ENCODE results near the gene C17orf100.

The C17orf100 gene

DNA sequence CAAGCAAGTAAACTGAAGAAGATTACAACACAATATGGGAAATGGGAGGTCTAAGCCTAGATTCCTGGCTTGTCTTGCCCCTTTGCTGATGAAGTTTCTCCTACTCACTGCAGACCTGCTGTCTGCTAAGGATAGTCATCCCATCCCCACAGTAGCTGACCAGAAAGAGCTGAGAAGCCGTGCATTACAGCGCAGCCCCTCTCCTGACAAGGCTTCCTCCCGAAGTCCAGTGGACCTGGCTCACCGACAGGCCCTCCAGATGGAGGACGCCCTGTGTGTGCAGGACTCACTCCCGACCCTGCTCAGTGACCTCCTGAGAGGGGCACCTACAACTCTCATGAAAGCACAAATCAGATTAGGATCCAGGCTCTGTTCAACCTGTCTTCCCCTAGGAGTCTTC, 46.4 kb upstream of the C17orf100 start:
- Histone ChIP-seq H3K4me2 (ENCODE audit: low read depth, low read length, poor library complexity, severe bottlenecking) (no peak overlapping the region), H3K27me3 (ENCODE audit: low read length) (no peaks in the 10 kb centered on the region), H2AFZ (ENCODE audit: low read depth, low read length, severe bottlenecking) (no peak overlapping the region), H3K4me3 (ENCODE audit: insufficient read depth, low read length, poor library complexity, severe bottlenecking) (no peak overlapping the region), H3K9ac (ENCODE audit: low read length) (no peak overlapping the region), H3K36me3 (ENCODE audit: low read length) (peaks cover 9% of the 10 kb centered on the region; the same call in 1 of the 2 replicates), H3K9me2 (replicated peaks; ENCODE audit: insufficient read depth, low read length) (no peaks in the 10 kb centered on the region), H4K20me1 (ENCODE audit: low read depth, low read length) (no peaks in the 10 kb centered on the region), H3K27ac (ENCODE audit: low read depth, low read length) (no peak overlapping the region), H3F3A (ENCODE audit: insufficient read depth) (no peaks in the 10 kb centered on the region), H3K79me2 (ENCODE audit: insufficient read depth, low read length) (no peaks in the 10 kb centered on the region), H3K9me3 (ENCODE audit: insufficient read depth, low read length) (no peaks in the 10 kb centered on the region)
- TF ChIP-seq EZH2phosphoT487 (conservative IDR thresholded peaks at IDR 0.05; ENCODE audit: low read length): no peak
- TF ChIP-seq, protein P1, sequence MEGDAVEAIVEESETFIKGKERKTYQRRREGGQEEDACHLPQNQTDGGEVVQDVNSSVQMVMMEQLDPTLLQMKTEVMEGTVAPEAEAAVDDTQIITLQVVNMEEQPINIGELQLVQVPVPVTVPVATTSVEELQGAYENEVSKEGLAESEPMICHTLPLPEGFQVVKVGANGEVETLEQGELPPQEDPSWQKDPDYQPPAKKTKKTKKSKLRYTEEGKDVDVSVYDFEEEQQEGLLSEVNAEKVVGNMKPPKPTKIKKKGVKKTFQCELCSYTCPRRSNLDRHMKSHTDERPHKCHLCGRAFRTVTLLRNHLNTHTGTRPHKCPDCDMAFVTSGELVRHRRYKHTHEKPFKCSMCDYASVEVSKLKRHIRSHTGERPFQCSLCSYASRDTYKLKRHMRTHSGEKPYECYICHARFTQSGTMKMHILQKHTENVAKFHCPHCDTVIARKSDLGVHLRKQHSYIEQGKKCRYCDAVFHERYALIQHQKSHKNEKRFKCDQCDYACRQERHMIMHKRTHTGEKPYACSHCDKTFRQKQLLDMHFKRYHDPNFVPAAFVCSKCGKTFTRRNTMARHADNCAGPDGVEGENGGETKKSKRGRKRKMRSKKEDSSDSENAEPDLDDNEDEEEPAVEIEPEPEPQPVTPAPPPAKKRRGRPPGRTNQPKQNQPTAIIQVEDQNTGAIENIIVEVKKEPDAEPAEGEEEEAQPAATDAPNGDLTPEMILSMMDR (IDR thresholded peaks at IDR 0.05; ENCODE audit: insufficient read depth, low read length, poor library complexity, severe bottlenecking): no peak

DNA sequence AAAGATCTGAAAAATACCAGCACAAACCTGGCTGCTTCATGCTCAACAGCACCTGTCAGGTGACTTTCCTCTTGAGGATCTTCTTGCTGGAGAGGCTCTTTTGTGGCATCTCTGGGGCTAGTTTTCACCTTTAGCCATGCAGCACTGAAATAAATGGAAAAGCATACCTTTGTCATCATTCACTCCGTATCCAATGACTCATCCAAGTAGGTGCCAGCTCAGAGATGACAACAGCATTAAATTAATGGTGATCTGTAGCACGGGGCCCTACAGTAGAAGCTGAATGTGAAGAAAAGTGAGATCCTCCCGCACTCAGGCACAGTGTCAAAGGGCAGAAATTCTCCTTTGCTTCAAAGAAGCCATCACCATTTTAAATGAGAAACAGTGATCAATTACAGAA, 43.2 kb upstream of the C17orf100 start:
- H3K9me2 ChIP-seq (replicated peaks; ENCODE audit: insufficient read depth, low read length): no peaks in the 10 kb centered on the region
- no peaks in the 10 kb centered on the region for H4K20me1 ChIP-seq (ENCODE audit: low read depth, low read length)
- no peaks in the 10 kb centered on the region for H3K27me3 ChIP-seq (ENCODE audit: low read length)
- H3K4me2 ChIP-seq (ENCODE audit: low read depth, low read length, poor library complexity, severe bottlenecking): no peak overlapping the region
- no peaks in the 10 kb centered on the region for H3K79me2 ChIP-seq (ENCODE audit: insufficient read depth, low read length)
- H3K9ac ChIP-seq (ENCODE audit: low read length): no peak overlapping the region
- no peak for TF ChIP-seq EZH2phosphoT487 (conservative IDR thresholded peaks at IDR 0.05; ENCODE audit: low read length)
- TF ChIP-seq, protein P1 (IDR thresholded peaks at IDR 0.05; ENCODE audit: insufficient read depth, low read length, poor library complexity, severe bottlenecking): no peak
- no peaks in the 10 kb centered on the region for H3F3A ChIP-seq (ENCODE audit: insufficient read depth)
- no peak overlapping the region for H3K27ac ChIP-seq (ENCODE audit: low read depth, low read length)
- no peaks in the 10 kb centered on the region for H3K9me3 ChIP-seq (ENCODE audit: insufficient read depth, low read length)
- H3K36me3 ChIP-seq (ENCODE audit: low read length): peaks cover 9% of the 10 kb centered on the region; the same call in 1 of the 2 replicates
- H3K4me3 ChIP-seq (ENCODE audit: insufficient read depth, low read length, poor library complexity, severe bottlenecking): no peak overlapping the region
- H2AFZ ChIP-seq (ENCODE audit: low read depth, low read length, severe bottlenecking): no peak overlapping the region

DNA sequence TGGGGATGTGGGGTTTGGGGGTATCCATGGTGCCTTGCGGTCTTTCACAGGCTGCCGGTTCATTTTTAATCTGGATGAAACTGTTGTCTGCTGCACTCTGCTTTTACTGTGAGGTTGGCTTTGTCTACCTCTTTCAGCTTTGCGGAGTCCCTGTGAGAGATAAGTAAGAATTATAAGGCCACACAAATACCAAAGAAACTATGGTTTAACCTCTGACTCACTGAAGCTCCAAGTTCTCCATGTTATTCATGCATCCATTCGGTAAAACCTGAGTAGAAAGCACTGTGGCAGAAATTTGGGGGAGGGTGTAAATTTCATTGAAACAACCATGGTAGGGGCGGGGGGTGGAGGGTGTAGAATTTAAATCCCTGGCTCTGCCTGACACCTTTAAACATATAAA, 41.6 kb upstream of the C17orf100 start:
- H3K79me2 ChIP-seq (ENCODE audit: insufficient read depth, low read length): 0 out of 2 replicates have a peak, but pooled peaks cover 3% of the 10 kb centered on the region
- H3K4me3 ChIP-seq (ENCODE audit: insufficient read depth, low read length, poor library complexity, severe bottlenecking): no peak overlapping the region
- H3K36me3 ChIP-seq (ENCODE audit: low read length): peaks cover 9% of the 10 kb centered on the region; the same call in 1 of the 2 replicates
- H2AFZ ChIP-seq (ENCODE audit: low read depth, low read length, severe bottlenecking): no peak overlapping the region
- H3K4me2 ChIP-seq (ENCODE audit: low read depth, low read length, poor library complexity, severe bottlenecking): no peak overlapping the region
- no peaks in the 10 kb centered on the region for H4K20me1 ChIP-seq (ENCODE audit: low read depth, low read length)
- no peaks in the 10 kb centered on the region for H3K27me3 ChIP-seq (ENCODE audit: low read length)
- no peak overlapping the region for H3K27ac ChIP-seq (ENCODE audit: low read depth, low read length)
- no peaks in the 10 kb centered on the region for H3F3A ChIP-seq (ENCODE audit: insufficient read depth)
- H3K9me3 ChIP-seq (ENCODE audit: insufficient read depth, low read length): no peaks in the 10 kb centered on the region
- no peaks in the 10 kb centered on the region for H3K9me2 ChIP-seq (replicated peaks; ENCODE audit: insufficient read depth, low read length)
- TF ChIP-seq, protein P1 (IDR thresholded peaks at IDR 0.05; ENCODE audit: insufficient read depth, low read length, poor library complexity, severe bottlenecking): no peak
- TF ChIP-seq EZH2phosphoT487 (conservative IDR thresholded peaks at IDR 0.05; ENCODE audit: low read length): no peak
- H3K9ac ChIP-seq (ENCODE audit: low read length): no peak overlapping the region
